ENCODE data around the gene SBNO1. TPM values are rescaled to one million over a fixed set of nuclear protein-coding genes. Genes with fewer than 3 reads are reported as not detected.

Gene SBNO1
- total RNA-seq, 1 experiment from 2014 or later = 43.8 TPM

- Histone ChIP-seq H2AFZ (ENCODE audit: low read depth, low read length, poor library complexity, severe bottlenecking) (no peak overlapping the region), H3K36me3 (ENCODE audit: control insufficient read depth in 1 of 2, insufficient read depth in 2 of 2, low read length in 2 of 2) (peaks cover 13 to 32% of the 10 kb centered on the region in 2 experiments; a peak in 3 of 4 replicates), H3K27me3 (ENCODE audit: insufficient read depth, low read length) (no peaks in the 10 kb centered on the region), H3K79me2 (ENCODE audit: insufficient read depth, low read length) (peaks cover 84% of the 10 kb centered on the region), H3K4me1 (ENCODE audit: control insufficient read depth in 1 of 2, insufficient read depth in 2 of 2, low read length in 2 of 2) (peaks cover 16 to 31% of the 10 kb centered on the region in 2 experiments), H3K9me3 (ENCODE audit: control insufficient read depth in 1 of 2, insufficient read depth in 1 of 2, low read depth in 1 of 2, low read length in 2 of 2) (no peaks in the 10 kb centered on the region), H3K9ac (ENCODE audit: low read length) (peak overlapping the region; percentile 73), H3K27ac (ENCODE audit: low read depth, low read length) (peak overlapping the region; percentile 70), H4K20me1 (ENCODE audit: insufficient read depth) (no peaks in the 10 kb centered on the region), H3K4me2 (ENCODE audit: low read length) (peak overlapping the region; percentile 99), H3K9me2 (ENCODE audit: insufficient read depth) (no peaks in the 10 kb centered on the region), H3K4me3 (replicated peaks in 1 of 2; ENCODE audit: low read depth in 1 of 2, low read length in 2 of 2) (peak overlapping the region; percentile 59 to 77)
- RAD21 ChIA-PET (ENCODE audit: low non-redundant PET in 1 of 2, low total read pairs in 2 of 2, uncharacterized antibody in 2 of 2, unreplicated experiment in 2 of 2) = no interaction called here
- POLR2A ChIA-PET = interaction anchor here (2.2 kb wide), 1 partner anchor 23 kb away, joined by 7 read pairs; no protein-coding TSS in a partner anchor
- TF ChIP-seq SP1 (IDR thresholded peaks at IDR 0.05; ENCODE audit: low read depth) (no peak), SRF (IDR thresholded peaks at IDR 0.05; ENCODE audit: low read depth) (no peak), REST (IDR thresholded peaks at IDR 0.05; ENCODE audit: low read depth) (no peak), MAX (IDR thresholded peaks at IDR 0.05) (no peak), ELF1 (IDR thresholded peaks at IDR 0.05; ENCODE audit: borderline replicate concordance, low read depth) (no peak), RAD21 (IDR thresholded peaks at IDR 0.05; ENCODE audit: low read depth) (no peak), JUND (IDR thresholded peaks at IDR 0.05) (no peak), POLR2AphosphoS5 (IDR thresholded peaks at IDR 0.05; ENCODE audit: low read depth, low read length) (no peak), EZH2 (IDR thresholded peaks at IDR 0.05) (no peak), CBX3 (IDR thresholded peaks at IDR 0.05; ENCODE audit: low read depth) (no peak)
- DNase-seq (ENCODE audit: low read depth, low spot score) = no peak
- ATAC-seq = peak; percentile 60
- BruUV-seq (replicated peaks) = no TSS peak
- intact Hi-C loops (cut with micrococcal nuclease) = no loop called here
- CTCF ChIA-PET = interaction anchor here (1.1 kb wide), 1 partner anchor 23 kb away, joined by 5 read pairs; no protein-coding TSS in a partner anchor
Measured at GRCh38 chr12:123388177-123388950, 23.7 kb upstream of the SBNO1 start.

Data from HCT116 (cell line).